Mononuclear cell (primary cell): ENCODE measurements around the gene TPCN2. TPM values are rescaled to one million over a fixed set of nuclear protein-coding genes. Genes with fewer than 3 reads are reported as not detected.
"Not testable (repeated sequence)": the region's sequence is repeated elsewhere in the genome, so short reads cannot be mapped to it uniquely, and the experiment has no call there.

ENCODE experiments used
- H3K27me3 ChIP-seq: 2 replicates; pipeline ENCODE4 v1.6.0; 2011; ENCODE audit warnings: low read length, control low read depth; ENCODE audit not compliant: insufficient read depth
- H3K4me1 ChIP-seq: 2 replicates; pipeline ENCODE4 v1.5.1; 2011; ENCODE audit warnings: mild to moderate bottlenecking, low read length, control low read depth; ENCODE audit not compliant: insufficient read depth
- H3K4me3 ChIP-seq: 2 replicates; pipeline ENCODE4 v1.5.1; 2011; ENCODE audit warnings: mild to moderate bottlenecking, low read length, moderate library complexity
- H3K9me3 ChIP-seq: 2 replicates; pipeline ENCODE4 v1.5.1; 2011; ENCODE audit warnings: low read depth, mild to moderate bottlenecking, control low read depth, low read length
- total RNA-seq: library from RNA; depleted of rRNA; stranded (reverse); fragments of >200 nt; gene quantifications from one replicate; pipeline ENCODE4 v1.2.3, GENCODE V29; 2012

Gene TPCN2
- total RNA-seq, 1 donor = 9.1 TPM

DNA sequence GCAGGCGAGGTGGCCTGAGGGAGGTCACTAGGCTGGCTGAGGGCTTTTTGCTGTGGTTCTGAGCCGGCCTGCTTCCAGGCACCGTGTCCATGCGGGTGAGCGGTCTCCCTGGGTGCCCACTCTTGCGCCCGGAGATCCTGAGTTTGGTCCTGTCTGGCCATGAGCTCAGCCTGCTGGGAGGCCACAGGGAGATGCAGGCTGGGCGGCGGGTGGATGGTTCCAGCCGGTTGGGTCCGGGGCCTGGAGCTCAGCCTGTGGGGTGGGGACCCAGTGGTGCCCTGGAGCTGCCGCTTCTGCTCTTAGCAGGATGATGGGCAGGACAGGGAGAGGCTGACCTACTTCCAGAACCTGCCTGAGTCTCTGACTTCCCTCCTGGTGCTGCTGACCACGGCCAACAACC is 18.5 kb downstream of the TPCN2 start:
- Histone ChIP-seq H3K4me1 (no peaks in the 10 kb centered on the region), H3K4me3 (no peak overlapping the region), H3K27me3 (no peaks in the 10 kb centered on the region), H3K9me3 (no peaks in the 10 kb centered on the region)

DNA sequence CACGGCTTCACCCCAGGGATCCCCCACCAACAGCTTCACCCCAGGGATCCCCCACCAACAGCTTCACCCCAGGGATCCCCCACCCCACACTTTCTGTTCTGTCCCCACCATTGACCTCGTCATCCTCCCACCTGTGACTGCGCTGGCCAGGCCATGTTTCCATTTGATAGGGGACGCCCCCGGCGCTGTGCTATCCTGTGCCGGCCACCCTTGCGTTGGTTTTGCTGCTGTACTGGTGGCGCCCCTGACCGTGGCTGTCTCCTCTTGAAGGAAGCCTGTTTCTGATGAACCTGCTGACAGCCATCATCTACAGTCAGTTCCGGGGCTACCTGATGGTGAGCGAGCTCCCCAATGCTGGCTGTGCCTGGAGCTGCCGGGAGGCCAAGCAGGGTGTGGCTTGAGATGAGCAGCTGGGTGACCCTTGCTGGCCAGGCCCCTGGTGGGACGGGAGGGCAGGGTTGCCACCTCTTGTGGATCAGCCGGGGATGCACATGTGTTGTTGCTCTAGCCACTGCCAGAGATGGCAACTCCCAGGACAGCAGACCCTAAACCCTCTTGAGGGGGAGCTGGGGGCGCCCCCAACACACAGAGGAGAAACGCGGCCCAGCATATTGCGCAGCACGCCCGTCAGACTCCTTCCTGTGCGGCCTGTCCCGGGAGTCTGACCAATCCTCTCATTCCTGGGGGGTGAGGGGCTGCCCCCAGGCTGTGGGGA is 22.5 kb downstream of the TPCN2 start:
- Histone ChIP-seq H3K9me3 (no peaks in the 10 kb centered on the region), H3K4me1 (no peaks in the 10 kb centered on the region), H3K4me3 (no peak overlapping the region), H3K27me3 (no peaks in the 10 kb centered on the region)

DNA sequence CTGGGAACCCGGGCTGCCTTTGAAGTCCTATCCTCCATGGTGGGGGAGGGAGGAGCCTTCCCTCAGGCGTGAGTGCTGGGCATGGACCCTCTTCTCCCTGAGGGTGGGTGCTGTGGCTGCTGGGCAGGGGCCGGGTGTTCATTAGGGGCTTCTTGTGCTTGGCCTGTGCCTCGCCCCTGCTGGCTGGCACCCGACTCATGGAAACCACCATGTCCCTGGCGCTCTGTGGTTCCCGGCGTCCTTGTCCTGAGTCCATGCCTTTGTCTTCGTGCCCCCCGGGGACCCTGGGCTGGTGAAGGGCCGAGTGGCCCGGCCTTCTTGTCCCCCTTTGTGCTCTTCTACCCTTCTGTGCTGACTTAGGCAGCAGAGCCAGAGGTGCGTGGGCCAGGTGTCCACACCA is 23.2 kb downstream of the TPCN2 start:
- H3K4me1 ChIP-seq = no peaks in the 10 kb centered on the region
- no peak overlapping the region for H3K4me3 ChIP-seq
- H3K9me3 ChIP-seq = no peaks in the 10 kb centered on the region
- H3K27me3 ChIP-seq = no peaks in the 10 kb centered on the region

GRCh38 chr11:69073469-69073868 is 24.7 kb downstream of the TPCN2 start:
- no peaks in the 10 kb centered on the region for H3K9me3 ChIP-seq
- no peaks in the 10 kb centered on the region for H3K27me3 ChIP-seq
- peaks cover under 1% of the 10 kb centered on the region for H3K4me1 ChIP-seq
- no peak overlapping the region for H3K4me3 ChIP-seq

DNA sequence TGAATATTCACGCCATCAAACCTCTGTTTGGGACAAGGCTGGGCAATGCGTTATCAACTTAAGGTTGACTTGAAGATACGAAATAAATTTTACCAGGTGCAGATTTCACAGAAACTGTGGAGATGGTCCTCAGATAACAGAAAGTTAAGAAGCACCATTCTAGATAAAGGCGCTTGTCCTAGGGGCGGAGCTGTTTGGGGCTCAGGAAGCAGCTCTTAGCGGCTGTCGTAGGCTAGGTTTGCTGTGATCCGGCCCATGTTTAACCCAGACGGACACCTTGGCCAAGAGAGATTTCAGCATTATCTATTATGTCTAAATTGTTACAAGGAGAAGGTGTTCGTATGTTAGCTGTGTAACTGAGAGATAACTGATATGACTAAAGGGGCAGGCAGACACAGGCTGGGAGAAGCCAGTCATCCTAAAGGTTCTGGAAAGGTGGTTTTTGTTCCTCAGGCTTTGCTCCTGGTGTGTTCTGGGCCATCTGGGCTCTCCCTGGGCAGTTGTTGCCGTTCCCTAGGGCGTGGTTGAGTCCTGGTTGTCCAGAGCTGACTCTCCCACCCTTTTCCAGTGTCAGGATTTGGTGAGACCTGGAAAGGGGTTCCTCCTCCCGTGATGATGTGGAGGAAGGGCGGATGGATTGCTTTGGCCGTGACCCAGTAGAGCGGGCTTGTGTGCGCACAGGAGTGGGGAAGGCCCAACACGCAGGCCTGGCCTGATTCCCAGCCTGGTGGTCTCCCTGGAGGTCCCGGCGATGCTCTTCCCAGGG is 25.8 kb downstream of the TPCN2 start:
- no peaks in the 10 kb centered on the region for H3K9me3 ChIP-seq

GRCh38 chr11:69075421-69076128 is 26.8 kb downstream of the TPCN2 start:
- H3K9me3 ChIP-seq = no peaks in the 10 kb centered on the region
- no peaks in the 10 kb centered on the region for H3K27me3 ChIP-seq
- H3K4me3 ChIP-seq = no peak overlapping the region
- H3K4me1 ChIP-seq = peaks cover 22% of the 10 kb centered on the region

More for the DNA sequence above, 25.8 kb downstream of the TPCN2 start:
- Histone ChIP-seq H3K27me3 (no peaks in the 10 kb centered on the region), H3K4me1 (peaks cover 12% of the 10 kb centered on the region), H3K4me3 (no peak overlapping the region)

- H3K4me3 ChIP-seq = no peak overlapping the region
- peaks cover 27% of the 10 kb centered on the region for H3K4me1 ChIP-seq
- H3K27me3 ChIP-seq = no peaks in the 10 kb centered on the region
- no peaks in the 10 kb centered on the region for H3K9me3 ChIP-seq
Measured at GRCh38 chr11:69076129-69076791, 27.5 kb downstream of the TPCN2 start.

DNA sequence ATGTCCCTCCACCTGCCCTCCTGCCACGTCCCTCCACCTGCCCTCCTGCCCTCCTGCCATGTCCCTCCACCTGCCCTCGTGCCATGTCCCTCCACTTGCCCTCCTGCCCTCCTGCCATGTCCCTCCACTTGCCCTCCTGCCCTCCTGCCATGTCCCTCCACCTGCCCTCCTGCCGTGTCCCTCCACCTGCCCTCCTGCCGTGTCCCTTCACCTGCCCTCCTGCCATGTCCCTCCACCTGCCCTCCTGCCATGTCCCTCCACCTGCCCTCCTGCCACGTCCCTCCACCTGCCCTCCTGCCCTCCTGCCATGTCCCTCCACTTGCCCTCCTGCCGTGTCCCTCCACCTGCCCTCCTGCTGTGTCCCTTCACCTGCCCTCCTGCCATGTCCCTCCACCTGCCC is 28.2 kb downstream of the TPCN2 start:
- H3K9me3 ChIP-seq, H3K27me3 ChIP-seq, H3K4me3 ChIP-seq: not testable (repeated sequence)
- peaks cover 27% of the 10 kb centered on the region for H3K4me1 ChIP-seq

GRCh38 chr11:69078508-69078907 is 29.8 kb downstream of the TPCN2 start:
- Histone ChIP-seq H3K4me1 (peaks cover 27% of the 10 kb centered on the region), H3K9me3 (no peaks in the 10 kb centered on the region), H3K27me3 (no peaks in the 10 kb centered on the region), H3K4me3 (no peak overlapping the region)

GRCh38 chr11:69078930-69079605 is 30.3 kb downstream of the TPCN2 start:
- Histone ChIP-seq H3K9me3 (no peaks in the 10 kb centered on the region), H3K4me1 (peaks cover 27% of the 10 kb centered on the region), H3K27me3 (no peaks in the 10 kb centered on the region), H3K4me3 (no peak overlapping the region)

DNA sequence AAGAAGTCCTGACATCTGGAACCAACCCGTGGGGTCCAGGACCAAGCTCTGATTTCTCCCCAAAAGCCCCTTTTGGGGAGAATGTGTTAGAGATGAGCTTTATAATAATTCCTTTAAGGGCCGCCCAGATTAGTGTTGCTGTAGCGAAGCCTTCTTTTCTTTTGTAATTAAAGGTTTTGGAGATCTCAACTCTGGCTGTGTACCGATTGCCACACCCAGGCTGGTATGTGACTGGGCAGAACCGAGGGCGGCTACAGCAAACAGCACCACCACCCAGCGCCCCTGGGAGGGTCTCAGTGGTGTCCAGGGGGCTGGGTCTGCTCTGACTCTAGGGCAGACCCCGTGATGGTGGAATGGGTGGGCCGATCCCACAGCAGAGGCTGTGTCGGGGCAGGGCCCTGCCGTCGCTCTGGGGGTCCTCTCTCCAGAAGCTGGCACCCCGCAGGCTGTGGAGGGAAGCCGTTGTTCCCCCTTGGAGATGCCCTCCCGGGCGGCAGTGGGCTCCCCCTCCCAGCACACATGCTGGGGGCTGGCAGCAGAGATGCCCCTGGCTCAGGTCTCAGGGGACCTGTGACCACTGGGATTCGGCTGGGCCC is 31.0 kb downstream of the TPCN2 start:
- no peaks in the 10 kb centered on the region for H3K9me3 ChIP-seq
- no peak overlapping the region for H3K4me3 ChIP-seq
- no peaks in the 10 kb centered on the region for H3K27me3 ChIP-seq
- peaks cover 27% of the 10 kb centered on the region for H3K4me1 ChIP-seq

DNA sequence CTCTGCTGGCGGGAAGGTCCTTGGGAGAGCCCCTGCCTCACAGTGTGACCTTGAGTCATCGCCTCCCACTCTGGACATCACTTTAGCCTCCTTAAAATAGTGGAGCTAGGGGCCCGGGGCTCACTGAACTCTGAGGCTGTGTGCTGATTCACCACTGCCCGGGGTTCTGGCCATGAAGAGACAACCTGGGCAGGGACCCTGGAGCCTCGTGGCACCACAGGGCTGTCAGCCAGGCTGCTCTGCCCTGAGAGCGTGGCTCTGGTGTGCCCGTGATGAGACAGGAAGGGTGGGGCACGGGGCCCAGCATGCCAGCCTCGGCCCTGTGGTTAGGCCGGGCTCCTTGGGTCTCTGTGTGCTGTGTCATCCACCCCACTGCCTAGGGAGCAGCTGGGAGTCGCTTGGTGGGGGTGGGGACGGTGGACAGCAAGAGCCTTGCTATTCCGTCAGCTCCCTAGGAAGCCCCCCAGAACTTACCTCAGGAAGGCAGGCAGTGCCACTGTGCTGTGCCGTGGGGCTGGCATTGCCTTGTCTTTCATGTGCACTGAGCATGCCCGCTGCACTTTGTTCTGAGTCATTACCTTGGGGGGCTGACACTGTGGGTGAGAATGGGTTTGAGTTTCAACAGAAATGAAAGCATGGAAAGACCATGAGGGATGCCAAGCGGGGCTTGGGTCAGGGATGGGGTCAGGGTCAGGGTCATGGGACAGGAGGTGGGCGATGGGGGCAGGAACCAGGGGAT is 31.7 kb downstream of the TPCN2 start:
- H3K27me3 ChIP-seq = no peaks in the 10 kb centered on the region
- no peaks in the 10 kb centered on the region for H3K9me3 ChIP-seq
- no peak overlapping the region for H3K4me3 ChIP-seq
- peaks cover 27% of the 10 kb centered on the region for H3K4me1 ChIP-seq

- Histone ChIP-seq H3K9me3 (no peaks in the 10 kb centered on the region), H3K27me3 (no peaks in the 10 kb centered on the region)
Measured at GRCh38 chr11:69081180-69081579, 32.4 kb downstream of the TPCN2 start.

More at GRCh38 chr11:69081180-69081579, 32.4 kb downstream of the TPCN2 start:
- no peak overlapping the region for H3K4me3 ChIP-seq
- peaks cover 27% of the 10 kb centered on the region for H3K4me1 ChIP-seq
